Measurements from ENCODE around the gene P4HA2.

The P4HA2 gene

DNA sequence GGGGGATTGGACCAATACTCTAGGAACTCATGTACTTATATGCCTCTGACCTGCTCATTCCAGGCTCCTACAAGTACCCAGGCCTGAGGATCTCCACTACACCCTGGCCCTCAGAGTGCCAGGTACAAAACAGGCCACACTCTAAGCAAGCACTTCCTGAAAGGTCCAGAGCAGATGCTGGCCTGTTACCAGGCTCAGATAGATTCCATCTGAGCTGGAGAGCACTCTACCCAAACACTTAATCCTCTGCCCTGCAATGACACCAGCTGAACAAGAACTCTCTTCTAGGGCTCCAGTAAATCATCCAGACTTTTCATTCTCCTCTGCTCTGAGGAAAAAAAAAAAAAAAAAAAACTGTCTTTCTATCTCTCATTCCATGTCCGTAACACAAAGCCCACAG is 2.9 kb downstream of the P4HA2 start:
- no peak for DNase-seq (ENCODE audit: low read depth in 2 of 2)

DNA sequence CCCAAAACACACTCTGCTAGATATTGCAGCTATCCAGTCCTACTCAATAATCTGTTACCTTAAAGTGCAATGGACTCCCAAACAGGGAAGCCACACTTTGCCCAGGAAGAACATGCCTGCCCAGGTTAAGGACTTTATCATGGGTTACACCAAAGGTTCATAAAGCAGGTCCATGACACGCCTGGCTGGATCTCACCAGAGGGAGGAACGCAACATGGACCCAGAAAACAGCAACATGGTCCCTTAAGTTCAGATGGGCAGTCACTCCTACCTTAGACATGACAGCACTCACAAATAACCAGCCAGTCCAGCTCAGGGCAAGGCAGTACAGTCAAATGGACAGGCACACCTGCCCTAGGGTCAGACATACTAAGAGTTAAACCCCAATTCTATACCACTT is 3.8 kb downstream of the P4HA2 start:
- no peak for DNase-seq (ENCODE audit: low read depth in 2 of 2)

DNA sequence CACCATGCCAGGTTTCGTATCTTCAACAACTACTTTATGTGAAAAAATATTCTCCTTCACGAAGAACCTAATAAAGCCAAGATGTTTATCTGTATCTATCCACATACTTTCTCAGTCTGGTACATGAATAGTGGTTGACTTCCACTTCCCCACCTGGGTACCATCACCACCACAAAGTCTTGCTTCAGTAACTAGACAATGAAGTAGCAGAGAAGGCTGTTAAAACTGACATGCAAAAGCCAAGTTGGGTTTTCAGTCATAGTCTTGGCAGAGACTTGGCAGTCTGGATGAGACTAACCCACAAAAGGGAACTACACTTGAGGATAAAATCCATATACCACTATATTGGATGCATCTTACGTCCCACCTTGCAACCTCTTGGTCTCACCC is 5.0 kb downstream of the P4HA2 start:
- DNase-seq (ENCODE audit: low read depth in 2 of 2) = no peak

DNA sequence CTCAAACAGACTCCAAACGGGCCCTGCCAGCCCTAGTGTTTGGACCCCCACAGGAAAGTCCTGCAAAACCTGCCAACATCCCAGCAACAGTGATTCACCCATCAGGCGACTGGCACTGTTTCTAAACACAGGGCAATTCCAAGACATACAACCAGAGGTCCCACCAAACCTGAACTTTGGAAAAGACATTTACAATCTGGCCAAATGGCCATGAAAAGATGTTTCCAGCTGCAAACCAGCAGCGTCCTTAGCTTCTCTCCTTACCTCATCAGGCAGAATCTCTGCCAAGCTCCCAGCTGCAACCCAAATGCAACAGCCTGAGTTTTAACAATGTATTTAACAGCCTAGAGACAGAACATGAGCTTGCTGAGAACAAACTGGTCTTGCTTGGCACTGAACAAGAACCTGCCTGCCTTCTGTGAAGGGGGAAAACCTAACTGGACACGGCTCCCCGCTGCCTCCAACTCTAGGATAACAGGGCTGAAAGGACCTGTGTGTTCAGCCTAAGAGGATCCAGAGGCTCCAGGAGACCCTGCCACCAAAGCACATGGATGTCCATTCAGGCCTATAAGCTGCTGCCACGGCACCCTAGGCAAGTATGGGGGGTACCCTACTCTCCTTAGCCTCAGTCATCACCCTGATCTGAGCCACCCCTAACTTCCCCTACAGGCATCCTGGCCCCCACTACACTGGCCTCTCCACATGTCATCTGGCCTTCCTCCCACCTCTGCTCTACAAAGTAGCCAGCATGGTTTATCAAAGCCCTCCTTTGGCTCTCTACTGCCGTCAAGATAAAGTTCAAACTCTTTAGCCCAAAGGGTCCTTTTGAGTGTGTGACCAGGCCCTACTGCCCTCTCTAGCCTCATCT is 5.6 kb downstream of the P4HA2 start:
- no peak for DNase-seq (ENCODE audit: low read depth in 2 of 2)

DNA sequence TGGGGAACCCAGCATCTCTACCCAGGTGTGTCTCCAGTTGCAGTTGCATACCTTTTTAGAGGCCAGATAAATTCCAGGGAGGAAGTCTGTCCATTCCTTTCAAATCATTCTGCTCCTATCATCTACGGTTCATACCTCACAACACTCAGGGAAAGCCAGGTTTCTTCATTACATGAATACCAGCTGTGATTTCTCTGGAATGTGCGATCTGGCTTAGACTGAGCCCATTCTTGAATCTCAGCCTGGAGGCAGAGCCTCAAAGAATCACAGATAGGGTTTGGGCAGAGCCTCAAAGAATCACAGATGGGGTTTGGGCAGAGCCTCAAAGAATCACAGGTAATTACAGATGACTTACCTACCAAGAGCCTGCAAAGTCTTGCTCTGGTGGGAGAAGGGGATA is 7.2 kb downstream of the P4HA2 start:
- no peak for DNase-seq (ENCODE audit: low read depth in 2 of 2)

DNA sequence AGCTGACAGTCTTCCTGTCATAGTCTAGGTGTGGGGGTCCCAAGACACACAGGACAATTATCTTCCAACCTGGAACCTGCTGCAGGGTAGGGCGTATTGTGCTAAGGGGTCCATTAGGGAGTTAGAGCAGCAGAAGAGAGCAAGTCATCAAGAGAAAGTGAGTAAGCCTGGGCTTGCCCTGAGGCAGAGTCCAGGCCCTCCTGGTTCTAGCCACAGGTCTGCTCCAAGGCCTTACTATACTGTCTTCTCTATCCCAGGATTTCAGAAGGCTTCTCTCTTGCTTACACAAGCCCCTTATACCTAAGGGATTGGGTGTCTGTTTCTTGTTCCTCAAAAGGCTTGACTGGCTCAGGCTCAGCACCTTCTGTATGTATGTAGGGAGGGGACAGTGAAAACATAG is 7.7 kb downstream of the P4HA2 start:
- no peak for DNase-seq (ENCODE audit: low read depth in 2 of 2)

DNA sequence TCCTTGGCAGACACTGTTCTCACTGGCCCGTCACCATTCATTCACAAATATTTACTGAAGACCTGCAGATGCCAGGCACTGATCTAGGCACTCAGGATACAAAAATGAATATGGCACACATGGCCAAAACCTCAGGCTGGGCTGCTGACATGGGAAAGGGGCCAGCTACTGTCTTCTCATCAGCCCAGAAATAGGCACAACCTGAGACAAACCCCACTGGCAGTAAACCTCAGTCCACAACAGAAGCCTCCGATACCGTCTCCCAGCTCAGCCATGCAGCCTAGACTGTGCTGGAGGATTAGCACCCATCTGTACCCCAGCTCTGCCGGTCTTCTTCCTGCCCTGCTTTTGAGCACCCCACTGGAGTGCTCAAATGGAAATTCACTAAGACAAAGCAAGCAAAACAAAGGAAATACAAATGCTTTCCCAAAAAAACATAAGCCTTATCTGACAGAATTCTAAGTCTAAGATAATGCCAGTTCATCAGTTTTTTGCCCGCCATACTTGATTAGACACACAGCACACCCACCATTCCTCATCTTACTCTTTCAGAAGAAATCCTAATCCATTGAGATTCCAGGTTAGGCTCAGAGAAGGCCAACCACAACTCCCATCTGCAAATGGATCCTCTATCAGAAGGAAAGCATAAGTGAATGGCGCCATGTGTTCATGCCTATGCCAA is 8.2 kb downstream of the P4HA2 start:
- no peak for DNase-seq (ENCODE audit: low read depth in 2 of 2)

DNA sequence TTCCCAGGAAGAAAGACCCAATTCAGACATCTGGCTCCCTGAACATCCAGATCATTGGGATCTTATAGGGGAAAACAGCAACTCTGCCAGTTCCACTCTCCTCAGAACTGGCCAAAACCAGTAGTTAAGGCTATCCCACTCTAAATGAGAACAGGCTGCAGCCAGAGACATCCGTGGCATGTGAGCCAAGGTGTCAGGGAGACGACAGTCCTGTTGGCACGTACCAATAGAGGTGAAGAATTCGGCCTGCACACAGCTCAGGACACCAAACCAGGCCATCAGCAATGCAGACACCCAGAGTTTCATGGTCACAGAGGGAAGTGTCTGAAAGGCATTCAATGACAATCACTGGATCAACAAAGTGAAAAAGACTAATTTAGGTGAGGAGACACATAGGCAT is 9.3 kb downstream of the P4HA2 start:
- no peak for DNase-seq (ENCODE audit: low read depth in 2 of 2)

DNA sequence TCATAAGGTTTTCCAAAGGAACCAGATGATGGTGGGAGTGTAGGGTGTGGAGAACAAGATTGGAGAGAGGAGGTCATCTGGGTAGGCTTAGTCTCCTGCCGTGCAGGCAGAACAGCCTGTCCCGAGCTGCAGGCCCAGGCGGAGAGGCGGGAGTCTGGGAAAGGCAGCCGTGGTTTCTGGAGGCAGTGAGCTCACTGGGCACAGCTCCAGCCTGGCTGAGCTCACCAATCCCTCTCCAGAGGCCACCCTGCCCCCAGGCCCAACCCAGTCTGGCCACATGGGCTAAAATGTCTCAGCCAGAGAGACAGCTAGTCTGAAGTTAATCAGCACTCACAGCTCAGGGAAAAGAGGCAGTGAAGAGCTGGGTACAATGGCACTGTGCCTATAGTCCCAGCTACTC is 12.3 kb downstream of the P4HA2 start:
- DNase-seq (ENCODE audit: low read depth in 2 of 2) = no peak

DNA sequence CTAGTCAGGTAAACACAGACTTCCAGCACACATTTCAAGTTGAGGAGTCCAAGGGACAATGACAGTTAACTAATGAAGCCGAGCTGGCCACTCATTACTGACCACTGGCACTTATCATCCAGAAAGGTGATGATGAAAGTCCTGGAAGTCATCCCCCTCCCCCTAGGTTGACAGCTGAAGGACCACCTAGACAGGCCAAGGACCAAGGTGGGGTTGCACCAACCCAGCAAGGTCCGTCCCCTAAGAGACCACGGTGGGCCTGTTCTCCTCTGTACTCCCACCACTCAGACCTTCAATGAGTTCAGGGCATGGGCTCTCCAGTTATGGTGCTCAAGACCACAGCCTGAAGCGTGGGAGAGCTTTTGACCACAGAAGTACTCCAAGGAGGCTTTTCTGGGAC is 13.2 kb downstream of the P4HA2 start:
- DNase-seq (ENCODE audit: low read depth in 2 of 2) = no peak

DNA sequence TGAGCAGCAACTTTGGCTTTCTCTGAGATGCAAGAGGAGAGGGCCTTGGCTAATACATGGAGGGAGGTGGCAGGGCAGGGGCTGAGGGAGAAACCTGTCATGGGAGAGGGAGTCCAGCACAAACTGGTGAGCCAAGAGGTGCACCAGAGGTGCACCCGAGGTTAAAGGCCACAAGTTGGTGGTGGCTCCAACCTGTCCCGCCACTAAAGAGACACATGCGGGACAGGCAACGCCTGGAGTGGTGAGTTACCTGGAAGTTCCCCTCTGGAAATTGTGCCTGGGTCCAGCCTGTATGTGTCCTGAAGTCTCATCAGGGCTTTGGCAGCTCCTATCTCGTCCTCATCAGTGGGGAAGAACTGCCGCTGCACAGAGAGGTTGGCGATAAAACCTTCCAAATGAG is 14.0 kb downstream of the P4HA2 start:
- no peak for DNase-seq (ENCODE audit: low read depth in 2 of 2)

DNA sequence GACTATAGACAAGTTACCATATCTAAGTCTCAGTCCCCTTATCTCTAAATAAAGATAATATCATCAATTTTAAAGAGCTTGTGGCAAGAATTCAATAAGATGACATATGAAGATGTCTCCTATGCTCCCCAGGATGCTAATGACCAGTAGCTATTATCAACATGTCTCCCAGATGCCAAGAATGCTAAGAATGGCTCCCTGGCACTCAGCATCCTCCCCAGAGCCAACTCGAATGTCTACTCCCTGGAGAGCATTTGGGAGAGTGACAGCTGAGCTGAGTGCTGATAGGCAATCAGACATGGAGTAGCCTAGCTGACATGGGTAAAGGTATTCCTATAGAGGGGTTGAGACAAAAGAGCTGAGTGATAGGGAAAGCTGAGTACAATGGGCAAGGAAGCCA is 15.9 kb downstream of the P4HA2 start:
- DNase-seq (ENCODE audit: low read depth in 2 of 2) = no peak

DNA sequence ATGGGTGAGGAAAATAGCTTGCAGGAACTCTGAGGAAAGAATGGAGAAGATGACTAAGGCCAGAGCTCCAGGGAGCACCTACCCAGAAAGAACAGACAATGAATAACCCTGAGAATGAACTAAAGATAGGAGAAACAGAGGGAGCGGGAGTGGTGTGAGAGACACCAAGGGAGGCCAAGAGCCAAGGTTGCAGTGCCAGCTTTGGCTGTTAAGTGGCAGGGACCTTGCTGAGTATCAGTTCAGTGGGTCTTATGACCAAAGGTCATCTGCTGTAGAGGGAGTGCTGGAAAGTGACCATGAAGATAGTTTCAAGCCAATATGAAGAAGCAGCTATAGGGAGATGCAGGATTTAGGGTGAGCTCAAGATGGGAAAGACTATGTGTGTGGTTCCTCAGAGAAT is 16.7 kb downstream of the P4HA2 start:
- no peak for DNase-seq (ENCODE audit: low read depth in 2 of 2)

DNA sequence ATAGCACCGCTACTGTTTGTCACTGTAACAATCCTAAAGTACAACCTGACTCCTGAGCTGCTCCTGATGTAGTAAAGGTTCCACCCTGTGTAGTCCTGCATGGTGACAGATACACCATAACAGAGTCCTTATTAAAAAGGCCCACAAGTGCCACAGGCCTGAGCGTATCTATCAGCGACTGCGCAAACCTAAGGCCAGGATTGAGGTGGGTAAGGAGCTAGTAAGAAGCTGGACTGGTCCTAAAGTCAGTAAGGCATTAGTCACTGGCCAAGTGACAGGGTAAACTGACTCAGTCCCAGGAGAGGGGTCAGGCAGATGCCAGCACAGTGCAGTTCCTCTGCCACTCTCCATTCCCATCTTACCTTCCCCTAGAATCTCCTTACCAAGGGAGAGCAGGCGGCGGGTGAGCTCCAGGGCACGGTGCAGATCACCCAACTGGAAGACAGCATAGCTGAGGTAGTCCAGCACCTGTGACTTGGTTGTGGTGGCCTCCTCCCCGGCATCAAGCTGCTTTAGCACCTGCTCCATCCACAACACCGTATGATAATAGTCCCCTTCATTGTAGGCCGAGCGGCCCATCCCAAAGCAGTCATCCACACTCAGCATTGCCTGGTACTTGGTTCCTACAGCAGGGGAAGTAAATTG is 17.6 kb downstream of the P4HA2 start:
- no peak for DNase-seq (ENCODE audit: low read depth in 2 of 2)

DNA sequence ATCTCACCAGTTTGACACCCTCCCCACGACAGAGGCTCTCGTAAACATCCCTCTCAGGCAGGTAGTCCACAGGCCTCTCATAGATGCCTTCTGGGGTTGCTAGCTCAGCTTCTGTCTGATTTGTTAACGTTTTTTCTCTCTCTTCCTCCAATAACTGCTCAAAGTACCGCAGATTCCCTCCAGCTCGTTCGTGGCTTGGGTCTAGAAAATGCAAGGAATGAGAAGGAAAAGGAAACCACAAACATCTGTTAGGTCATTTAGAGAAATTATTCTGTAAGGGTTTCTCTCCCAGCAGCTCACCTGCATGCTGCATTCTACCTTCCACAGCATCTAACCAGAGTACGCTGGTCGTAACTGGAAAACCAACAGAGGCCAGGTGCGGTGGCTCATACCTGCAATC is 18.5 kb downstream of the P4HA2 start:
- no peak for DNase-seq (ENCODE audit: low read depth in 2 of 2)

DNA sequence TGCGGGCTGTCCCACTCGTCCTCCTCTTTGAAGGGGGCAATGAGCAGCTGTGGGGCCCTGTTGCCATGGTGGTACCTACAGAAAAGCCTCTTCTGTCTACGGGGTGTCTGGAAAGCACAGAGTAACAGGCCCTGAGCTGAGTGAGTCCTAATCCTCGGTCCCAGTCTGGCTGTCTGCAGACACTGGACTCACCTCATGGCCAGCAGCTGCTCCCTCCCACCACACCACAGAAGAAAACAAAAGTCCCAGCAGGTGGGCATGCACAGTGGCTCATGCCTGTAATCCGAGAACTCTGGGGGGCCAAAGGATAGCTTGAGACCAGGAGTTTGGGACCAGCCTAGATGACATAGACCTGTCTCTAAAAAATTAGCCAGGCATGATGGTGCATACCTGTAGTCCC is 19.9 kb downstream of the P4HA2 start:
- no peak for DNase-seq (ENCODE audit: low read depth in 2 of 2)

DNA sequence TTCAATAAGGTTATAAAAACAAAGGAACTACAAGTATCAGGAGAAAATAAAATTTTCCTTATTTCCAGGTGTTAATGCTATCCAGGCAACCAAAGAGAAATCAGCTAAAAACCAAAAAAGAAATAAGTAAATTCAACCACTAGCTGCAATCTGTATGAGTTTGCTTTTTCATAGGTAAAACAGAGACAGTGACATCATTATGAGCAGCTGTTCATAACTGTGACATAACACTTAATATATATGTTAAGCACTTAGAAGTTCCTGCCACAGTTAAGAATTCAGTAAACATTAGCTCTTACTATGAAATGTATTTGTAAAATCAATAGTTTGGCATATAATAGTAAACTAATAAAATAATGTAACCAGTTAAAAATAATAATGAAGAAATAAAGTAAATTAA is 20.9 kb downstream of the P4HA2 start:
- DNase-seq (ENCODE audit: low read depth in 2 of 2) = no peak

DNA sequence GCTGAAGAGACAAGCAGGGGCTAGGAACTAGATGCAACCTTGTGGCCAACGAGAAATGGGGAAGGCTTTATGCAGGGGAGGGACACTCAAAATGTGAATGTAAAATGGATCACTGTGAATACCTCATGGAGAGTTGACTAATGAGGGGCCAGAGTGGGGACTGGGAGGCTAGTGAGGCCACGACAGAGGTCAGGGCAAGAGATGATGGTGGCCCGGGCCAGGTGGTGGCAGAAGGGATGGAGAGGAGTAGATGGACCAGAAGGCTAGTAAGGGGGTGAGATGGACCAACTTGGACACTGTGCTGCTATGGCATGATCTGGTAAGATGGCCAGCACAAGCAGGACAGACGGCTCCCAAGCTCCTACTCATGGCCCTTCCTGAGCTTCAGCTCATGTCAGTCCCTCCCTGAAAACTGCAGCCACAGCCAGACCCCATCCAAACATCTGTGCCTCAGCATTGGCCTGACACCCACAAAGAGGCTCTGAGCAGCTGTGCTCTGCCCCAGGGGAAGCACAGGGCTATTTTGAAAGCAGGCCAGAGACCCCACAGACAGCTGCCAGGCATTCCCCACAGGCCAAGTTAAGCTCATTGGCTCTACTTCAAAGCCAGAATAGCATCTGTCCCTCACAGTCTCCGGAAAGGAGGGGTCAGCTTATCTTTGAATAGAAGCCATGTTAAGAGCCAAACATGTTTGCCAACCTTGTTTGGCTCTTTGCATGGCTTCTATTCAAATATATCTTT is 22.1 kb downstream of the P4HA2 start:
- DNase-seq (ENCODE audit: low read depth in 2 of 2) = no peak

DNA sequence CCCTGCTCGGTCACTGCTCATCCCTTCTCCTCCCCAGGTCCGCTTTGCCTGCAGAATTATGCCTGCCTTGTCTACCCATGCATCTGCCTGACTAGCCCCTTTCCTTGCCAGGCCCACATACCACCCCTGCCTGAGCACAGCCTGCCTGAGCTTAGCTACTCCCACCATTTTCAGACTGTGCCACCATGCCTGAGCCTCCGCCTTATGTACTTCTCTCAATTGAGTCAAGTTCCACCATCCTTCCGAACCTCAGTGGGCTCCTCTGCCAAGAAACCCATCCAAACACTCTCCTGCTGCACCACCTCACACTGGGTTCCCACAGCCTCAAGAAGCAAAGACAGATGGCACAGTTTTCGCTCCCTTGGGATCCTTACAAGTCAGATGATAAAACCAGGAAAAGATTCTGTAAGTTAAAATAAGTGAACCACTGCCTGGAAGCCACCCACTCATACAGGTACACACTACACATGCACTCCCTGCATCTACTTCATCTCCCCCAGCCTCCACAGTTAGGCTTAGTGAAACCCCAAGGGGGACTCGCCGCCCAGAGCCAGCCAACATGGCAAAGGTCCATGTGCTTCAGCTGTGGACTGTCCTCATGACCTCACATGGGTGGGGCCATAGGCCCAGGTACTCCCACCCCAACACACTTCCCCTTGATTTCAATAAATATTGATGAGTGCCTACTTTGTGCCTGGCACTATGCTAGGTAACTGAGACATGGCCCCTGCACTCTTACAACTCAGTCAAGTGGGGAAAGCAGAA is 23.1 kb downstream of the P4HA2 start:
- DNase-seq (ENCODE audit: low read depth in 2 of 2) = no peak

DNA sequence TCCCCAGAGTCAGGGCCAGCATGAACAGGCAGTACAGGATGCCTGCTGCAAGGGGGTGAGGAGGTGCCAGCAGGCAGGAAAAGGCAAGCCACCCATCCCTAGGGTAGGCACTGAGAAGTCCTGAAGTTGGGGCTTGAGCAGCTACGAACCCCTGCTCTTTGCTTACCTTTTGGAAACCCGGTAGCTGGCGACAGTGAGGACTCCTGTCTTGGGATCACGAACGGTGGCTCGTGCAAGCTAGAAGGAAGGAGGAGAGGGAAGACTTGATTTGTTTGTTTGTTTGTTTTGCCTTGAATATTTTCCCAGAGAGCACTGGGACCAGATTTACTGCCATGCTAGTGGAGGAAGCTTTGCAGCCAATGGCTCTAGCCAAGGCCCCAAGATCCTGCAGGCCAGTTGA is 23.7 kb downstream of the P4HA2 start:
- DNase-seq (ENCODE audit: low read depth in 2 of 2) = no peak

DNA sequence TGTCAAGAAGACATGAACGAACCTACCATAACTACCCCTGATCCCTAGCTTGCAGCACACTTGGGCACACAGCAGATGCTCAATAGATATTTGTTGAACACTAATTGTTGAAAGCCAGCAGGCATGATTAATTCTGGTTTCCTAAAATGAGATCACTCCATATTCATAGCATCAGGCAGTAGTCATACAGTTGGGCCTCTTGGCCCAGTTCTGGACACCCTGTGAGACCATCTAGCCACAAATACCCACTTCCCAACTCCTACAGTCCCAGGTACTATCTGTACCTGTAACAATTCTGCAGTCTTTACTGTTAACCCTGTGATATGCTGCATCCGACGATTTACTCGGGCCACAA is 24.2 kb downstream of the P4HA2 start:
- DNase-seq (ENCODE audit: low read depth in 2 of 2) = no peak
